Left lobe of liver (tissue), 2 donors: ENCODE data around the gene PLEKHA7. TPM values are rescaled to one million over a fixed set of nuclear protein-coding genes. Genes with fewer than 3 reads are reported as not detected.
"Not testable (repeated sequence)": the region's sequence is repeated elsewhere in the genome, so short reads cannot be mapped to it uniquely, and the experiment has no call there.

Source experiments
- ATAC-seq: fragments of 200-7000 bp; cut with Tn5 transposase; one replicate; pipeline ENCODE4 v1.9.1; 2020; ENCODE audit warnings: mild to moderate bottlenecking, moderate library complexity
- DNase-seq: peaks from one replicate; pipeline ENCODE4 v3.0.0-alpha.2; 2020; ENCODE audit warnings: low spot score
- total RNA-seq: library from RNA; stranded (reverse); gene quantifications from one replicate; pipeline ENCODE4 v1.2.1, GENCODE V29; 2021
- donor health status: DM: no; HTN: no; CAD: no; lungs with moderate emphysema.
- donor health status: DM: no; HTN: yes; CAD: no.

PLEKHA7 gene, protein sequence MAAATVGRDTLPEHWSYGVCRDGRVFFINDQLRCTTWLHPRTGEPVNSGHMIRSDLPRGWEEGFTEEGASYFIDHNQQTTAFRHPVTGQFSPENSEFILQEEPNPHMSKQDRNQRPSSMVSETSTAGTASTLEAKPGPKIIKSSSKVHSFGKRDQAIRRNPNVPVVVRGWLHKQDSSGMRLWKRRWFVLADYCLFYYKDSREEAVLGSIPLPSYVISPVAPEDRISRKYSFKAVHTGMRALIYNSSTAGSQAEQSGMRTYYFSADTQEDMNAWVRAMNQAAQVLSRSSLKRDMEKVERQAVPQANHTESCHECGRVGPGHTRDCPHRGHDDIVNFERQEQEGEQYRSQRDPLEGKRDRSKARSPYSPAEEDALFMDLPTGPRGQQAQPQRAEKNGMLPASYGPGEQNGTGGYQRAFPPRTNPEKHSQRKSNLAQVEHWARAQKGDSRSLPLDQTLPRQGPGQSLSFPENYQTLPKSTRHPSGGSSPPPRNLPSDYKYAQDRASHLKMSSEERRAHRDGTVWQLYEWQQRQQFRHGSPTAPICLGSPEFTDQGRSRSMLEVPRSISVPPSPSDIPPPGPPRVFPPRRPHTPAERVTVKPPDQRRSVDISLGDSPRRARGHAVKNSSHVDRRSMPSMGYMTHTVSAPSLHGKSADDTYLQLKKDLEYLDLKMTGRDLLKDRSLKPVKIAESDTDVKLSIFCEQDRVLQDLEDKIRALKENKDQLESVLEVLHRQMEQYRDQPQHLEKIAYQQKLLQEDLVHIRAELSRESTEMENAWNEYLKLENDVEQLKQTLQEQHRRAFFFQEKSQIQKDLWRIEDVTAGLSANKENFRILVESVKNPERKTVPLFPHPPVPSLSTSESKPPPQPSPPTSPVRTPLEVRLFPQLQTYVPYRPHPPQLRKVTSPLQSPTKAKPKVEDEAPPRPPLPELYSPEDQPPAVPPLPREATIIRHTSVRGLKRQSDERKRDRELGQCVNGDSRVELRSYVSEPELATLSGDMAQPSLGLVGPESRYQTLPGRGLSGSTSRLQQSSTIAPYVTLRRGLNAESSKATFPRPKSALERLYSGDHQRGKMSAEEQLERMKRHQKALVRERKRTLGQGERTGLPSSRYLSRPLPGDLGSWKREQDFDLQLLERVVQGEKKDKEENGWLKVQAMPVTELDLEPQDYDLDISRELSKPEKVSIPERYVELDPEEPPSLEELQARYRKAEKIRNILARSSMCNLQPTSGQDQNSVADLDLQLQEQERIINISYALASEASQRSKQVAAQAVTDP
- 25.8 TPM for total RNA-seq

DNA sequence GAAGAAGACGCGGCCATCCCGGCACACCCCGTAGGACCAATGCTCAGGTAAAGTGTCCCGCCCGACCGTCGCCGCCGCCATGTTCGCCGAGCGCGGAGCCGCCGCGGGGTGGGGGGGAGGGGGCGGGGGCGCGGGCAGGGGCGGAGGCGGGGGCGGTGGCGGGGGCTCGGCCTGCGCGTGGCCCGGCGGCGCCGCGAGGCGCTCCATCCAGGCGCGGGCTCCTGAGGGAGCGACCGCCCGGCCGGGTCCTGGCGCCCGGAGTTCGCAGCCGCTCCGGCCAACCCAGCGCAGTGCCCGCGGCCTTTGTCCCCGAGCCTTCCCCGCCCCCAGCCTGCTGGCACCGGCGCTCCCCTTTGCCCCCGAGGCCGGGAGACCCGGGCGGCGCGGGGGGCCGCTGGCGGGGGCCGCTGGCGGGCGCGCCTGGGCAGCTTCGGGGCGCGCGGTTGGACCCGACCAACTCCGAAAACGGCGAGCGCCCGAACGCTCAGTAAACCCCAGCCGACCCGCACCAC is at the start of gene PLEKHA7:
Gene PLEKHA7, minus strand, starts transcription at position 94 of the 512 bp plus-strand sequence. Its CDS starts 13 bp downstream, at position 81.
- ATAC-seq (peak; percentile 69), DNase-seq (peak; percentile 81)

DNA sequence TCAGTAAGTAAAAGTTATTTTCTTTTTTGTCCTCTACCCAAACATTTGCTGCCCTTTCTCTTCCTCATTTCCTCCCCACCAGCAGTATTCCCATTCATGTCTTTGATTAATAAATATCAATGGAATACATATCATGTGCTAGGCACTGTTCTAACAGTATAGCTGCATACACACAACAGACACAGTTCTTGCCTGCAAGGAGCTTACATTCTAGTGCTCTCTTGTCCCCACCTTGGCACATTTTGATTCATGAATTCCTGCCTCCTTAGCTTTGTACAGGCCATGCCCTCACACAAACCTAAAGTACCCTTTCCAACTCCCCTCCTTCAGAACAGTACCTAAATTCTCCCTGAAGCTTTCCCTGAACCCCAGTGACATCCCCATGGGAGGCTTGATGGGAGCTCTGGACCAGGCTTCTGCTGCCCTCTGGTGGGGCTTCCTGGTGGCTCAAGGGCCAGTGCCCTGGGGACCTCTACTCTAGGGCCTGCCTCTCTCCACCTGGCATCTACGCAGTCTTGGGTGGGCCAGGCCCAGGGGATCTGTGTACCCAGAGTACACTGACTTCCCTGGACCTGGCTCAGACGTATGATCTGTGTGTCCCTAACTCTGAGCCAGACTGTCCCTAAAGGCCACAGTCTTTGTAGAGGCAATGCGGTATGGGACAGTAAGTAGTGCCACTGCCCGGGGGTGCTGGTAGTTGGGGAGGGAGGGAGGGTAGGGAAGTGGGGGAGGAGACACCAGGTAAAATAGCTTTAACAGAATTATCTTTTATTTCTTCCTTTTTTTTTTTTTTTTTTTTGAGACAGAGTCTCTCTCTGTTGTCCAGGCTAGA is 49.2 kb upstream of the PLEKHA7 start:
- ATAC-seq = peak; percentile 100
- DNase-seq = peak; percentile 73

DNA sequence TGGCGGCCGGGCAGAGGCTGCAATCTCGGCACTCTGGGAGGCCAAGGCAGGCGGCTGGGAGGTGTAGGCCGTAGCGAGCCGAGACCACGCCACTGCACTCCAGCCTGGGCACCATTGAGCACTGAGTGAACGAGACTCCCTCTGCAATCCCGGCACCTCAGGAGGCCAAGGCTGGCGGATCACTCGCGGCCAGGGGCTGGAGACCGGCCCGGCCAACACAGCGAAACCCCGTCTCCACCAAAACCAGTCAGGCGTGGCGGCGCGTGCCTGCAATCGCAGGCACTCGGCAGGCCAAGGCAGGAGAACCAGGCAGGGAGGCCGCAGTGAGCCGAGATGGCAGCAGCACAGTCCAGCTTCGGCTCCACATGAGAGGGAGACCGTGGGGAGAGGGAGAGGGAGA is 36.9 kb upstream of the PLEKHA7 start:
- not testable (repeated sequence) for DNase-seq, ATAC-seq

DNA sequence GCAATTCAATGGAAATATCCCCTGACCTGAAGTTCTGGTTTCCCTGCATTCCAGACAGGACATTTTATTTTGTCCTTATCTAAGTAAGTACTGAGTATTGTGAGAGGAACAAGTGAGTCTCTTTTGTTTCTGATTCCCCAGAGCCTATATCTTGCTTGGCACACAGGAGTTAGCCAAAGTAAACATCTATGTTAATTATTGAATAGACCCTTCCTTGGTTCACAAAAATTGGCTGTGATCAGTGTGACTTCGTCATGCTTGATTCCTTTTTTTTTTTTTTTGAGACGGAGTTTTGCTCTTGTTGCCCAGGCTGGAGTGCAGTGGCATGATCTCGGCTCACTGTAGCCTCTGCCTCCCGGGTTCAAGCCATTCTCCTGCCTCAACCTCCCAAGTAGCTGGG is 34.3 kb upstream of the PLEKHA7 start:
- peak; percentile 31 for ATAC-seq
- not testable (repeated sequence) for DNase-seq

DNA sequence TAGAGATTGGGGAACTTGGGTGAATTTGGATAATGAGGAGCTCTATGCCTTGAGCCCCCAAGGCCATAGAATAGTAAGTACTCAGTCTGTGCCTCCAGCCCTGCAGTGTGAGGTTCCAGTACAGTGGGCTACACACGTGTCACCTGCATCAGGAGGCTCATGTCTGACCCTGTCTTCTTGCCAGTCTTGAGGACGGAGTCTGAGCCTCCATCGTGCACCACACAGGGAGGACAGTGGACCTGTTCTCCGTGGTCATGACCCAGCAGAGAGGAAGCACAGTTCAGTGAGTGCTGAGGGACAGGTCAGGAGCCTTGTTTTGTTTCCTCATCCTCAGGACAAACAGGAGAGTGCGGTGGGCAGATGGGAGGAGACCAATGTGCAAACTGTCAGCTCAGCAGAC is 32.5 kb upstream of the PLEKHA7 start:
- DNase-seq (no peak), ATAC-seq (no peak)

DNA sequence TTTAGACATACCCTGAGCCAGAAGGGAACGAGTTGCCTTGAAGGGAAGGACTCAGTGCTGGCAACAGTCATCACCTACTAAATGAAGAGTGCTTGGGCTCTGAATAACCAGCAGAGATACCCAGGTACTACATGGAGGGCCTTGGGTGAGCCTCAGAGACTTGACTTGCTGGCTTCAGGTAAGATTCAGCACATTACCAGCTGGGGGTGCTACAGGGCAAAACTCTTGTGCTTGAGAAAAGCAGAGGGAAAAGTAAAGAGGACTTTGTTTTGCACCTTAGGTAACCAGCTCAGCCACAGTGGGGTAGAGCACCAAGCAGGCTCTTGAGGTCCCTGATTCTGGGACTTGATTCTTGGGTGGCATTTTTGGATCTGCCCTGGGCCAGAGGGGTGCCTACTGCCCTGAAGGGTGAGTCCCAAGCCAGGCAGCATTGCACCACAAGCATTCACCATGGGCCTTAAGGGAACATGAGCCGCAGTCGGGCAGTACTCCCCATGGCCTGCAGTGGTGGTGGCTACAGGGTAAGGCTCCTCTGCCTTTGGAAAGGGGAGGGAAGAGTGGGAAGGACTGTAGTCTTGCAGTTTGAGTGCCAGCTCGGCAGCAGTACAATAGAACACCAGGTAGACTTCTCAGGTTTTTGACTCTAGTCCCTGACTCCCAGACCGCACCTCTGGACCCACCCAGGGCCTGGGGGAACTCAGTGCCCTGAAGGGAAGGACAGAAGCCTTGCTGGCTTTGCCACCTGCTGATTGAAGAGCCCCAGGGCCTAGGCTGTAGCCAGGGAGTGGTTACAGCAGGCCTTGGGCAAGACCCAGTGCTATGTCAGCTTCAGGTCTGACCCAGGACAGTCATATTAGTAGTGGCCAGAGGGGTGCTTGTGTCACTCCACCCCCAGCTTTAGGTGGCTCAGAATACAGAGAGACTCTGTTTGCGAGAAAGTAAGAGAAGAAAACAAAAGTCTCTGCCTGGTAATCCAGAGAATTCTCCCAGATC is 22.7 kb upstream of the PLEKHA7 start:
- ATAC-seq (peak; percentile 51), DNase-seq (no peak)

DNA sequence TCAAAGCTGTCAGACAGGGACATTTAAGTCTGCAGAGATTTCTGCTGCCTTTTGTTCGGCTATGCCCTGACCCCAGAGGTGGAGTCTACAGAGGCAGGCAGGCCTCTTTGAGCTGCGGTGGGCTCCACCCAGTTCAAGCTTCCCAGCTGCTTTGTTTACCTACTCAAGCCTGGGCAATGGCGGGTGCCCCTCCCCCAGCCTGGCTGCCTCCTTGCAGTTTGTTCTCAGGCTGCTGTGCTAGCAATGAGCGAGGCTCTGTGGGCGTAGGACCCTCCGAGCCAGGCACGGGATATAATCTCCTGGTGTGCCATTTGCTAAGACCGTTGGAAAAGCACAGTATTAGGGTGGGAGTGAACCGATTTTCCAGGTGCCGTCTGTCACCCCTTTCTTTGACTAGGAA is 19.8 kb upstream of the PLEKHA7 start:
- not testable (repeated sequence) for ATAC-seq

DNA sequence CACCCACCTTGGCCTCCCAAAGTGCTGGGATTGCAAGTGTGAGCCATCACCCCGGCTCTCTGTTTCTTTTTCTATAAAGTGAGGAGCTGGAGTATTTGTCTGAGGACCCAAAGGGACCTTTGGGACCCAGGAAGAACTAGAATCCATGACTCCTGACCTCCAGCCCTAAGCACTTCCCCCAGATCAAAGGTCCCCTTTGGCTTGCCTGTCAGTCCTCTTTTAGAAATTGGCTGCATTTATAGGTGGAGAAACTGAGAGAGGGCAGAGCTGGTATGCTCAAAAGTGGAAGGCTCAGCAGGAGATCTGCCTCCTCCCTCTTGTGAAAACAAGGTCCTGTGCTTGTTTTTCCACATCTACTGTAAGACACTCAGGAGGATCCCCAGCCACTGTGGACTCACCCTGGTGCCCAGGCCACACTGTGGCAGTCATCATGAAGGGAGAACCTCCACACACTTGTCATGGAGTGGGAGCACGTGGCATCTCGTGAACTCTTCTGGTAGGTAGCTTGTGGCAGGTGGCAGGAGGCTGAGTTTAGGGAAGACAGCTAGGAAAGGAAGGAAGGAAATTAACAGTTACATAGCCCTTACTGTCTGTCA is 12.4 kb upstream of the PLEKHA7 start:
- peak; percentile 71 for ATAC-seq
- no peak for DNase-seq

More for the DNA sequence above, 19.8 kb upstream of the PLEKHA7 start:
- DNase-seq = not testable (repeated sequence)

DNA sequence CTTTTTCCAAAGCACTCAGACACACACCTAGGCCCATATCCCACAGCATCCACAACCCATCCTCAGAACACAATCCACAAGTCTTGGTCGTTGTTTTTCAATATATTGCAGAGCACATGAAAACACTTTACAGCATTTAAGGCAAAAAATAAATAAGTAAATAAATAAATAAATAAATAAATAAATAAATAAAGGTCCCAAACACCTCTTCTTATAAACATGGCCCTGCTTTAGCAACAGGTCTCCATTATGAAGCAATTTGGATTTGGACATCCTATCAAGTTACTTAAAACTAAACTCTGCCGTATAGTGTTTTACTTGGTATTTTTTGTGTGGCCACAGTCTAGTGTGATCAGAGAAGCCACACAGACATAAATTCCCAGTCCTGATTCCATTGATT is 10.7 kb upstream of the PLEKHA7 start:
- ATAC-seq = no peak
- DNase-seq = no peak

DNA sequence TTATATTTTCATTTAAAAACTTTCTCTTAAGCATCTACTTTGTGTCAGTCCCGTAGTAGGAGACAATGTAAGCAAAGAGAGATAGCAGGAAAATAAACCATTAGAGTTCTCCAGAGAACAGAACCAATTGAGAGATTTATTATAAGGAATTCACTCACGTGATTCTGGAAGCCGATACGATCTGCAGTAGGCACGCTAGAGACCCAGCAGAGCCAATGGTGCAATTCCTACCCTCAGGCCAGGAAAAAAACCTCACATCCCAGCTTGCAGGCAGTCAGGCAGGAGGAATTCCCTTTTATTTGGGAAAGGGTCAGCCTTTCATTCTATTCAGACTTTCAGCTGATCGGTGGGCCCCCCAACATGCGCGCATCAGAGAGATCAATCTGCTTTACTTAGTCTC is 7.3 kb upstream of the PLEKHA7 start:
- no peak for ATAC-seq
- DNase-seq = no peak

DNA sequence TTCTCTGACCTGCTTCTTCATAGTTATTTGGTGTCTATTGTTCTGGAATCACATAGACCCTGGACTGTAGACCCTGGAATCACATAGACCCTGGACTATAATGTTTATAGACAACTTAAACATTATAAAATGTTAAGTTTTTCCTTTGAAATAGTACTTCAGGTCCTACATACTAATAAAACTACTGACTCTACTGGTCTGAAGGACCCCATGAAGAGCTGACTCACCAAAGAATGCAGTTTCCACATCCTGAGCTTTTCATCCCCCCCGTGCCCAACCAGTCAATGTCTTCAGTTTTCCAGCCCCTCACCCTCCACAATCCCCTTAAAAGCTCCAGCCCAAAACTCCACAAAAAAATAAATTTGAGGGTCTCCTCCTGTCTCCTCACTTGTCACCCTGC is 6.6 kb upstream of the PLEKHA7 start:
- no peak for DNase-seq
- no peak for ATAC-seq

DNA sequence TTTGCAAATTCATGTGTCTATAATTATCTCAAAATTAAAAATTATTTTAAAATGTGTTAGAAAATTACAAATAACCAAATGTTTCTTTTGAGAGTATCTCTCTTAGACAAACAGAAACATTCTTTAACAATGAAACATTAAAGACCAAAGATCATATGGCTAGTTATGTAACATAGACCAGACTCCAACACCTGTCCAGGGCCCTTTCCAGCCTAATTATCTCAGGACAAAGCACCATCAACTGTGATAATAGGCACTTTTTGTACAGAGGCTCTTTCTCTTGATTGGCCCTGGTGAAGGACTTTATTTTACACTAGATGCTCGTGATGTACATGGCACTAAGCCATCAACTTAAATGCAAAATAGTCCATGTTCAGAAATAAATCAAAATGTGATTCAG is 5.0 kb upstream of the PLEKHA7 start:
- no peak for ATAC-seq
- no peak for DNase-seq

DNA sequence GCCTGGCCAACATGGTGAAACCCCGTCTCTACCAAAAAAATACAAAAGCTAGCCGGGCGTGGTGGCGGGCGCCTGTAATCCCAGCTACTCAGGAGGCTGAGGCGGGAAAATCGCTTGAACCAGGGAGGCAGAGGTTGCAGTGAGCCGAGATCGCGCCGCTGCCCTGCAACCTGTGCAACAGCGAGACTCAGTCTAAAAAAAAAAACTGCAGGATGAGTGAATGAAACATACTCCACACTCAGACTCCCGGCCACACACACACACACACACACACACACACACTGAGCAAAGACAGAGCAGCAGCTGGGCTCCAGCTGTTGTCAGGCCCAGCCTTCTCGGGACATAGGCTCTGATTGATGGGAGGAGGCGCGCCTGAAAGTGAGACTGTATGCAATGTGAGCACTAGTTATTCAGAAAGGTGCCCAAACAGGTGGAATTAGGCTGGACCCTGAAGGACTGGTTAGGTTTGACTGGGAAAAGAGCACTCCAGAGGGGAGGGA is 1.5 kb upstream of the PLEKHA7 start:
- ATAC-seq = no peak
- DNase-seq = peak; percentile 40

DNA sequence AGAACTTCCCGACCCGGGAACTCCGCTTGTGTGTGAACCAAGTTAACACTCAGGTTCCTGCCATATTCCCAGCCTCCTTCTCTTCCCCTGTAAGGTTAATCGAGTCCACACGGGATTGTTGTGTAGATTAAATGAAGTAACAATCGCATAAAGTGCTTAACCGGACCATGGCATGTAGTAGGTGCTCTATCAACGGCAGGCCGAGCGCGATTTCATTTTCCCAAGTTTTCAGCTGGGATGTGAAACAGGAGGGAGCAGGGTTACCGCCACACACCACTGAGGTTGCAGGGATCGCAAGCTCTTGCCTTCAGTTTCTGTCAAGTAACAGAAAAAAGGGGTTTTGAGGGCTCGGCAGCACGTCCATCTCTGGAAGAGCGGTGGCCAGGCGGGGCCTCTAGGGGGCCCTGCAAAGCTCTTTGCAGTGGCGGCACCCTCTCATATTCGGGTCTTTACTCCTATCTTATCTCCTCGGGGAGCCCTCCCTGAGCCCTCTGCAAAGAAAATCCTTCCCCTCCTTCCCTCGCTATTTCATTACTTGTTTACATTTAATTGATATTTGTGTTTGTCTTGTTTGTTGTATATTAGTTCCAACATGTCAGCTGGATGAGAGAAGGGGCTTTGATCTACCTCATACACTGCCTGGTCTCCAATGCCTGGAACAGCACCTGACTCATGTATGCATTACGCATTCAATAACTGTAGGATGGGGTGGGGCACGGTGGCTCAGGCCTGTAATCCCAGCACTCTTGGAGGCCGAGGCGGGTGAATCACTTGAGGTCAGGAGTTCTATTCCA is 816 bp upstream of the PLEKHA7 start:
- peak; percentile 23 for ATAC-seq

DNA sequence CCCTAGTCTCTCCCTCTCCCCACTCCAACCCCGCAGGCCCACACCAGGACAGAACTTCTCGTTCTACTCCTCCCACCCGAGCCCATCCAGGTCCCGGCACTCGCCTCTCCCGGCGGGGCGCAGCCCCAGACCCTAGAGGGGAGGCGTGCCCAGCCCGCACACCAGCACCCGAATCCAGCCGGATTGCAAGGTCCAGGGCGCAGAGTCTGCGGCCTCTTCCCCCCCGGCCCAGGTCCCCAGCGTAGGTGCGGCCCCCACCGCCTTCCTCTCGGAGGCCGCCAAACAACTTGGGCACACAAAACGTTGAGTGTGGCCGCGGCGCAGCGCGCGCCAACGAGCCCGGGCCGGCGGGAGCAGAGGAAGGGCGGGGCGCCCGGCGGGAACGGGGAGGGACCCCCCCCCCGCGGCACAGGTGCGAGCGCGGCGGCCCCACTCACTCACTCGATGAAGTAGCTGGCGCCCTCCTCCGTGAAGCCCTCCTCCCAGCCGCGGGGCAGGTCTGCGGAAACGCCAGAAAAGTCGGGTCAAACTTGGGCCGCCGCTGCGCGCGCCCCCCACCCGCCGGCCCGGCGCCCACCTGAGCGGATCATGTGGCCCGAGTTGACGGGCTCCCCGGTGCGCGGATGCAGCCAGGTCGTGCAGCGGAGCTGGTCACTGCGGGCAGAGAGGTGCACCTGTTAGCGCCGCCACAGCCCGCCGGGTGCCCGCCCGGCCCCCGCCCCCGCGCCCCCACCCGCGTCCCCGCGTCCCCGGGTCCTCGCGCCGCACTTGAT is 480 bp downstream of the PLEKHA7 start:
- DNase-seq (peak; percentile 57), ATAC-seq (peak; percentile 47)

More for the DNA sequence above, 816 bp upstream of the PLEKHA7 start:
- DNase-seq = peak; percentile 49
